Trophoblast cell (in vitro differentiated cells and primary cell): Measurements from ENCODE around the gene ASCC3.

Experiments used
- DNase-seq, 2 donors: peaks; one replicate each; pipeline ENCODE4 v3.0.0-alpha.2; 2016
- H2AFZ ChIP-seq: 2 replicates; pipeline ENCODE4 v1.6.1; 2013; ENCODE audit warnings: low read length, moderate library complexity, mild to moderate bottlenecking; ENCODE audit not compliant: insufficient read depth, poor library complexity
- H2AK5ac ChIP-seq: 2 replicates; pipeline ENCODE4 v1.6.1; 2013; ENCODE audit warnings: mild to moderate bottlenecking, low read length
- H2BK120ac ChIP-seq: 2 replicates; pipeline ENCODE4 v1.6.1; 2013; ENCODE audit warnings: low read length, mild to moderate bottlenecking, moderate library complexity; ENCODE audit not compliant: insufficient read depth, poor library complexity
- H2BK12ac ChIP-seq: 2 replicates; pipeline ENCODE4 v1.6.1; 2013; ENCODE audit warnings: mild to moderate bottlenecking, low read length, moderate library complexity
- H2BK5ac ChIP-seq: 2 replicates; pipeline ENCODE4 v1.6.1; 2013; ENCODE audit warnings: low read length, low read depth, moderate library complexity, mild to moderate bottlenecking; ENCODE audit not compliant: poor library complexity
- H3K14ac ChIP-seq: 2 replicates; pipeline ENCODE4 v1.6.1; 2013; ENCODE audit warnings: mild to moderate bottlenecking, low read length
- H3K18ac ChIP-seq: 2 replicates; pipeline ENCODE4 v1.6.1; 2013; ENCODE audit warnings: mild to moderate bottlenecking, low read length
- H3K23ac ChIP-seq: 2 replicates; pipeline ENCODE4 v1.6.1; 2013; ENCODE audit warnings: low read length
- H3K27ac ChIP-seq: 2 replicates; pipeline ENCODE4 v1.5.1; 2013; ENCODE audit warnings: low read depth, mild to moderate bottlenecking, inconsistent platforms, low read length, moderate library complexity
- H3K27me3 ChIP-seq: 2 replicates; pipeline ENCODE4 v1.6.1; 2013; ENCODE audit warnings: inconsistent platforms, mild to moderate bottlenecking, low read length, moderate library complexity; ENCODE audit not compliant: insufficient read depth
- H3K36me3 ChIP-seq, 2 experiments: 1 replicate in 1 of 2; 2 replicates in 1 of 2; pipeline ENCODE4 v1.6.1; 2013; ENCODE audit warnings: low read length in 2 of 2, mild to moderate bottlenecking in 2 of 2, moderate library complexity in 1 of 2; ENCODE audit not compliant: insufficient read depth in 2 of 2, control insufficient read depth in 1 of 2
- H3K4ac ChIP-seq: 2 replicates; pipeline ENCODE4 v1.6.1; 2013; ENCODE audit warnings: low read depth, mild to moderate bottlenecking, low read length, moderate library complexity
- H3K4me1 ChIP-seq, 2 experiments: 1 replicate in 1 of 2; 2 replicates in 1 of 2; pipeline ENCODE4 v1.6.1; 2013; ENCODE audit warnings: low read length in 2 of 2, mild to moderate bottlenecking in 2 of 2, moderate library complexity in 1 of 2; ENCODE audit not compliant: insufficient read depth in 2 of 2, control insufficient read depth in 1 of 2
- H3K4me2 ChIP-seq: 2 replicates; pipeline ENCODE4 v1.6.1; 2013; ENCODE audit warnings: inconsistent platforms, mild to moderate bottlenecking, low read length, moderate library complexity
- H3K4me3 ChIP-seq: 2 replicates; pipeline ENCODE4 v1.5.1; 2013; ENCODE audit warnings: mild to moderate bottlenecking, low read depth, low read length, inconsistent platforms
- H3K79me1 ChIP-seq: one replicate; pipeline ENCODE4 v1.6.1; 2013; ENCODE audit warnings: low read length
- H3K79me2 ChIP-seq: 2 replicates; pipeline ENCODE4 v1.6.1; 2013; ENCODE audit warnings: low read length, mild to moderate bottlenecking; ENCODE audit not compliant: control insufficient read depth, insufficient read depth, poor library complexity
- H3K9ac ChIP-seq: 2 replicates; pipeline ENCODE4 v1.6.1; 2013; ENCODE audit warnings: mild to moderate bottlenecking, low read length
- H3K9me3 ChIP-seq: 2 replicates; pipeline ENCODE4 v1.6.1; 2013; ENCODE audit warnings: low read depth, mild to moderate bottlenecking, control low read depth, inconsistent platforms, low read length; ENCODE audit not compliant: insufficient read depth
- H4K12ac ChIP-seq: 2 replicates; pipeline ENCODE4 v1.6.1; 2013; ENCODE audit warnings: low read depth, mild to moderate bottlenecking, low read length, moderate library complexity
- H4K8ac ChIP-seq: 2 replicates; pipeline ENCODE4 v1.6.1; 2013; ENCODE audit warnings: low read depth, mild to moderate bottlenecking, low read length, moderate library complexity
- H4K91ac ChIP-seq: one replicate; pipeline ENCODE4 v1.6.1; 2013; ENCODE audit warnings: low read depth, mild to moderate bottlenecking, low read length, moderate library complexity
- WGBS: extraction: QIAGEN DNeasy Blood & Tissue Kit; methylation state at CpG from one replicate; pipeline ENCODE4 v1.1.7; 2013; ENCODE audit warnings: missing lambda C conversion rate; ENCODE audit not compliant: insufficient read length, insufficient coverage; ENCODE audit errors: extremely low coverage; 5-methylcytosine and 5-hydroxymethylcytosine counted together

The ASCC3 gene

GRCh38 chr6:100549406-100550167 lies 331.5 kb downstream of the ASCC3 start:
- H4K12ac ChIP-seq: no peak overlapping the region
- no peak overlapping the region for H3K27ac ChIP-seq
- no peaks in the 10 kb centered on the region for H3K79me2 ChIP-seq
- H4K91ac ChIP-seq: no peak overlapping the region
- peak in 1 of 2 donors; percentile 44 for DNase-seq
- no peak overlapping the region for H2BK5ac ChIP-seq
- H2AK5ac ChIP-seq: no peak overlapping the region
- H4K8ac ChIP-seq: no peak overlapping the region
- no peak overlapping the region for H3K14ac ChIP-seq
- no peaks in the 10 kb centered on the region for H3K27me3 ChIP-seq
- H2BK12ac ChIP-seq: no peak overlapping the region
- no peak overlapping the region for H3K4me2 ChIP-seq
- no peaks in the 10 kb centered on the region for H3K9me3 ChIP-seq
- H3K79me1 ChIP-seq: no peaks in the 10 kb centered on the region
- no peak overlapping the region for H2BK120ac ChIP-seq
- WGBS: no CpG with 5 or more reads among the region's 2 CpGs
- H3K9ac ChIP-seq: no peak overlapping the region
- H2AFZ ChIP-seq: no peak overlapping the region
- no peak overlapping the region for H3K4ac ChIP-seq
- no peak overlapping the region for H3K18ac ChIP-seq
- no peaks in the 10 kb centered on the region for H3K4me1 ChIP-seq
- H3K36me3 ChIP-seq: no peaks in the 10 kb centered on the region
- H3K23ac ChIP-seq: no peak overlapping the region
- no peak overlapping the region for H3K4me3 ChIP-seq

GRCh38 chr6:100538086-100538485 lies 343.0 kb downstream of the ASCC3 start:
- DNase-seq: no peak
- Histone ChIP-seq H3K4me3 (no peak overlapping the region), H3K79me2 (no peaks in the 10 kb centered on the region), H3K4ac (no peak overlapping the region), H4K8ac (no peak overlapping the region), H3K79me1 (no peaks in the 10 kb centered on the region), H3K36me3 (peaks cover 0 to 2% of the 10 kb centered on the region in 2 experiments), H2AFZ (no peak overlapping the region), H3K4me2 (no peak overlapping the region), H3K9me3 (no peaks in the 10 kb centered on the region), H3K27ac (no peak overlapping the region), H3K18ac (no peak overlapping the region), H4K91ac (no peak overlapping the region), H2BK5ac (no peak overlapping the region), H4K12ac (no peak overlapping the region), H3K4me1 (no peaks in the 10 kb centered on the region), H2BK120ac (no peak overlapping the region), H3K27me3 (no peaks in the 10 kb centered on the region), H3K9ac (no peak overlapping the region), H2AK5ac (no peak overlapping the region), H3K14ac (no peak overlapping the region), H3K23ac (no peak overlapping the region), H2BK12ac (no peak overlapping the region)
- WGBS: no CpG with 5 or more reads among the region's 1 CpG

GRCh38 chr6:100518588-100518987 lies 362.5 kb downstream of the ASCC3 start:
- no peaks in the 10 kb centered on the region for H3K79me1 ChIP-seq
- no peak overlapping the region for H3K4me2 ChIP-seq
- no peak overlapping the region for H3K4ac ChIP-seq
- H4K12ac ChIP-seq: no peak overlapping the region
- no peaks in the 10 kb centered on the region for H3K4me1 ChIP-seq
- no peak overlapping the region for H3K27ac ChIP-seq
- H2BK120ac ChIP-seq: no peak overlapping the region
- no peak overlapping the region for H2AFZ ChIP-seq
- peaks cover 0 to 2% of the 10 kb centered on the region in 2 experiments for H3K36me3 ChIP-seq
- H4K91ac ChIP-seq: no peak overlapping the region
- H3K27me3 ChIP-seq: no peaks in the 10 kb centered on the region
- H2AK5ac ChIP-seq: no peak overlapping the region
- no peak overlapping the region for H3K9ac ChIP-seq
- no peak overlapping the region for H3K14ac ChIP-seq
- H2BK12ac ChIP-seq: no peak overlapping the region
- H3K18ac ChIP-seq: no peak overlapping the region
- no peak overlapping the region for H3K23ac ChIP-seq
- H2BK5ac ChIP-seq: no peak overlapping the region
- no peak for DNase-seq
- no peaks in the 10 kb centered on the region for H3K79me2 ChIP-seq
- H4K8ac ChIP-seq: no peak overlapping the region
- WGBS: no CpG with 5 or more reads among the region's 1 CpG
- no peak overlapping the region for H3K4me3 ChIP-seq
- no peaks in the 10 kb centered on the region for H3K9me3 ChIP-seq

GRCh38 chr6:100517633-100518032 lies 363.5 kb downstream of the ASCC3 start:
- DNase-seq: no peak
- Histone ChIP-seq H2BK12ac (no peak overlapping the region), H3K27me3 (no peaks in the 10 kb centered on the region), H3K4me3 (no peak overlapping the region), H4K12ac (no peak overlapping the region), H2AK5ac (no peak overlapping the region), H2BK120ac (no peak overlapping the region), H2AFZ (no peak overlapping the region), H4K8ac (no peak overlapping the region), H3K4me1 (no peaks in the 10 kb centered on the region), H4K91ac (no peak overlapping the region), H3K4me2 (no peak overlapping the region), H3K27ac (no peak overlapping the region), H3K9me3 (no peaks in the 10 kb centered on the region), H3K14ac (no peak overlapping the region), H3K23ac (no peak overlapping the region), H3K36me3 (peaks cover 0 to 2% of the 10 kb centered on the region in 2 experiments), H3K18ac (no peak overlapping the region), H3K79me1 (no peaks in the 10 kb centered on the region), H3K9ac (no peak overlapping the region), H3K4ac (no peak overlapping the region), H2BK5ac (no peak overlapping the region), H3K79me2 (no peaks in the 10 kb centered on the region)
- WGBS: no CpG with 5 or more reads among the region's 1 CpG
